Gastrocnemius medialis (tissue), 4 donors: ENCODE measurements around the gene PFDN6. TPM values are rescaled to one million over a fixed set of nuclear protein-coding genes. Genes with fewer than 3 reads are reported as not detected.
"Not testable (repeated sequence)": the region's sequence is repeated elsewhere in the genome, so short reads cannot be mapped to it uniquely, and the experiment has no call there.

Experiments used
- ATAC-seq, 2 donors: fragments of 150-250 bp; one replicate each; pipeline ENCODE4 v1.9.1; 2016
- DNase-seq, 2 donors: peaks; one replicate each; pipeline ENCODE4 v3.0.0-alpha.2; 2019
- H3K27ac ChIP-seq, 4 donors: fragments of 200-600 bp; sonication (generic); 1 replicate in 1 of 4; 2 replicates in 3 of 4; pipeline ENCODE4 v1.5.1; 2016 to 2018; ENCODE audit warnings: mild to moderate bottlenecking in 2 of 4, moderate library complexity in 1 of 4
- H3K27me3 ChIP-seq, 3 donors: fragments of 200-600 bp; sonication (generic) in 2 of 3; 1 replicate in 1 of 3; 2 replicates in 2 of 3; pipeline versions ENCODE4 v1.5.1 to v1.6.0; 2016 to 2019; ENCODE audit warnings: mild to moderate bottlenecking in 1 of 3, moderate library complexity in 1 of 3
- H3K36me3 ChIP-seq, 2 donors: fragments of 200-600 bp; sonication (generic) in 1 of 2; one replicate each; pipeline ENCODE4 v1.5.1; 2017 to 2018
- H3K4me1 ChIP-seq, 2 donors: fragments of 200-600 bp; sonication (generic) in 1 of 2; one replicate each; pipeline ENCODE4 v1.5.1; 2016 to 2017; ENCODE audit warnings: mild to moderate bottlenecking in 2 of 2
- H3K4me3 ChIP-seq, 4 donors: fragments of 200-600 bp; sonication (generic) in 3 of 4; 1 replicate in 1 of 4; 2 replicates in 3 of 4; pipeline ENCODE4 v1.5.1; 2016 to 2019; ENCODE audit warnings: mild to moderate bottlenecking in 2 of 4
- H3K9me3 ChIP-seq, 3 donors: fragments of 200-600 bp; sonication (generic) in 2 of 3; 1 replicate in 1 of 3; 2 replicates in 2 of 3; pipeline ENCODE4 v1.5.1; 2016 to 2019
- CTCF ChIP-seq, 5 experiments: fragments of 450-650 bp in 3 of 5; fragments of 200-600 bp in 2 of 5; sonication (generic) in 2 of 5; IDR thresholded peaks in 4 of 5; conservative IDR thresholded peaks in 1 of 5; 1 replicate in 4 of 5; 2 replicates in 1 of 5; pipeline ENCODE4 v1.5.1; 2016 to 2019; ENCODE audit warnings: antibody characterized with exemption in 5 of 5, mild to moderate bottlenecking in 3 of 5, moderate library complexity in 3 of 5
- POLR2A ChIP-seq, 2 donors: fragments of 450-650 bp; IDR thresholded peaks; one replicate each; pipeline ENCODE4 v1.6.1; 2017; ENCODE audit warnings: antibody characterized with exemption in 2 of 2, mild to moderate bottlenecking in 2 of 2, moderate library complexity in 2 of 2
- in situ Hi-C, 4 donors: fragments of 200-750 bp; cut with MboI; loops; one replicate each; pipeline versions ENCODE4 v1.15.0 to v1.8.0; 2017; ENCODE audit warnings: low sequenced_read_pairs in 4 of 4
- intact Hi-C: fragments of 100-400 bp; cut with DNase I; formaldehyde crosslinking; loops from one replicate; pipeline ENCODE4 v1.15.1; 2023; ENCODE audit warnings: low total_unique reads
- total RNA-seq, 4 donors: library from RNA; depleted of rRNA; stranded (reverse); fragments of >200 nt; gene quantifications; one replicate each; pipeline versions ENCODE4 v1.1.0 to v1.2.3, GENCODE V29; 2016

Gene PFDN6
- total RNA-seq, 4 donors from 2014 or later: 49.9 to 106 (median 76.8) TPM

DNA sequence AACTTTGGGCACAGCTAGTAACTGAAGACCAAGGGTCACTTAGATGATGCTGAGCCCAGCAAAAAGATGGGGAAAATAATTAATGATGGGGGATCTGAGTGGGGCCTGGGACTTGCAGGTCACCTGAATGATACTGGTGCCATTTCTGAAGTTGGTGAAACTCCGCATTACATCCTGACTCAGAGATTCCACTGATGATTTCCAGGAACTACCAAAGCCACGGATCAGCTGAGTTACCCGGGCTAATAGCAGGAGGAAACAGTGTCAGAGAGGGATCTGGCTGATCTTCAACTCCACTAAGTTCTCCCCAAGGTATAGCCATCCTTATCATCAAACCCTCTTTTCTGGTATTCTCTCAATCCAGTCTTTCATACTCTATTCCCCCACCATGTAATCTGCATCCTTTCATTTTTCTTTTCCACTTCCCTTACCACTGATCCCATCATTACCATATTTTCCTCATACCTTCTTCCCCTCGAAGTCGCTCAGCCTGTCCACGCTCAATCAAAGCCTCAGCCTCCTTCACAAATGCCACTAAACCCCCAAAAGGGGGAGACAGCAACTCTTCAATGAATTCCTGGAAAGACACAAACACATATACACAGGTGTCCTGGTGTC, 37.9 kb upstream of the PFDN6 start:
- H3K4me1 ChIP-seq: peaks cover 10 to 17% of the 10 kb centered on the region in 2 donors
- H3K4me3 ChIP-seq: no peak overlapping the region
- no peak overlapping the region for H3K27ac ChIP-seq
- in situ Hi-C loops: no loop called here
- H3K27me3 ChIP-seq: no peaks in the 10 kb centered on the region
- ATAC-seq: no peak
- no peaks in the 10 kb centered on the region for H3K9me3 ChIP-seq
- intact Hi-C loops: no loop called here
- DNase-seq: no peak
- H3K36me3 ChIP-seq: peaks cover 0 to 15% of the 10 kb centered on the region in 2 donors
- TF ChIP-seq CTCF (IDR thresholded peaks at IDR 0.05 in 4 of 5, conservative IDR thresholded peaks at IDR 0.05 in 1 of 5) (no peak), POLR2A (IDR thresholded peaks at IDR 0.05) (no peak)

DNA sequence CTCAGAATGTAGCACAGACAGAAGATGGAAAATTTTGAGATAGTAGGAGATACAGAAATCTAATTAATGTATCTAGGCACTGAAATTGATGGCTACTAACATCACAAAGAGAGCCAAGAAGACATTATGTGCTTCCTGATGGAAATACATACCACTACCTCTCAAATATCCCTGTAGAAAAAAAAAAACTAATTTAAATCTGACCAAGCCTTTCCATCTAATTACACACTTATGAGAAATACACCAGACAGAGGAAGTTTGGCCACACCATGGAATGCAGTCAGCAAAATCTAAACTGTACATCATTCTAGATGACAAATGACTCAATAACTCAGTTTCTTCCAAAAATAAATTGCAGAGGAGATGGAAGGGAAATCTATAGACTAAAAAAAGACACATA, 36.6 kb upstream of the PFDN6 start:
- intact Hi-C loops (no loop called here), in situ Hi-C loops (no loop called here)
- DNase-seq: no peak
- no peak overlapping the region for H3K4me3 ChIP-seq
- no peak overlapping the region for H3K27ac ChIP-seq
- no peaks in the 10 kb centered on the region for H3K9me3 ChIP-seq
- H3K4me1 ChIP-seq: peaks cover 10 to 17% of the 10 kb centered on the region in 2 donors
- TF ChIP-seq POLR2A (IDR thresholded peaks at IDR 0.05): no peak
- TF ChIP-seq CTCF (IDR thresholded peaks at IDR 0.05 in 4 of 5, conservative IDR thresholded peaks at IDR 0.05 in 1 of 5): no peak
- ATAC-seq: no peak
- H3K36me3 ChIP-seq: peaks cover 0 to 23% of the 10 kb centered on the region in 2 donors
- H3K27me3 ChIP-seq: no peaks in the 10 kb centered on the region

- intact Hi-C loops: no loop called here
- DNase-seq (no peak), ATAC-seq (no peak)
- Histone ChIP-seq H3K36me3 (peaks cover 0 to 35% of the 10 kb centered on the region in 2 donors), H3K27me3 (no peaks in the 10 kb centered on the region), H3K4me3 (no peak overlapping the region), H3K9me3 (no peaks in the 10 kb centered on the region), H3K27ac (no peak overlapping the region), H3K4me1 (peaks cover 6 to 9% of the 10 kb centered on the region in 2 donors)
- TF ChIP-seq POLR2A (IDR thresholded peaks at IDR 0.05) (no peak), CTCF (IDR thresholded peaks at IDR 0.05 in 4 of 5, conservative IDR thresholded peaks at IDR 0.05 in 1 of 5) (no peak)
- in situ Hi-C loops: no loop called here
Observed at GRCh38 chr6:33254591-33254990, 34.8 kb upstream of the PFDN6 start.

GRCh38 chr6:33259032-33259431, 30.4 kb upstream of the PFDN6 start:
- no peak for TF ChIP-seq CTCF (IDR thresholded peaks at IDR 0.05 in 4 of 5, conservative IDR thresholded peaks at IDR 0.05 in 1 of 5)
- no peak for TF ChIP-seq POLR2A (IDR thresholded peaks at IDR 0.05)
- no peaks in the 10 kb centered on the region for H3K9me3 ChIP-seq
- H3K4me3 ChIP-seq: no peak overlapping the region
- ATAC-seq (no peak), DNase-seq (no peak)
- intact Hi-C loops: no loop called here
- H3K4me1 ChIP-seq: no peaks in the 10 kb centered on the region
- no peaks in the 10 kb centered on the region for H3K27me3 ChIP-seq
- H3K27ac ChIP-seq: no peak overlapping the region
- in situ Hi-C loops: no loop called here
- H3K36me3 ChIP-seq: peaks cover 0 to 52% of the 10 kb centered on the region in 2 donors

- H3K4me3 ChIP-seq, DNase-seq, ATAC-seq, H3K27ac ChIP-seq, intact Hi-C loops, H3K9me3 ChIP-seq, H3K4me1 ChIP-seq, in situ Hi-C loops, H3K27me3 ChIP-seq: not testable (repeated sequence)
- peaks cover 0 to 81% of the 10 kb centered on the region in 2 donors for H3K36me3 ChIP-seq
Observed at GRCh38 chr6:33262490-33262889, 26.9 kb upstream of the PFDN6 start.
